ENCODE results near the gene ACBD4.

DNA sequence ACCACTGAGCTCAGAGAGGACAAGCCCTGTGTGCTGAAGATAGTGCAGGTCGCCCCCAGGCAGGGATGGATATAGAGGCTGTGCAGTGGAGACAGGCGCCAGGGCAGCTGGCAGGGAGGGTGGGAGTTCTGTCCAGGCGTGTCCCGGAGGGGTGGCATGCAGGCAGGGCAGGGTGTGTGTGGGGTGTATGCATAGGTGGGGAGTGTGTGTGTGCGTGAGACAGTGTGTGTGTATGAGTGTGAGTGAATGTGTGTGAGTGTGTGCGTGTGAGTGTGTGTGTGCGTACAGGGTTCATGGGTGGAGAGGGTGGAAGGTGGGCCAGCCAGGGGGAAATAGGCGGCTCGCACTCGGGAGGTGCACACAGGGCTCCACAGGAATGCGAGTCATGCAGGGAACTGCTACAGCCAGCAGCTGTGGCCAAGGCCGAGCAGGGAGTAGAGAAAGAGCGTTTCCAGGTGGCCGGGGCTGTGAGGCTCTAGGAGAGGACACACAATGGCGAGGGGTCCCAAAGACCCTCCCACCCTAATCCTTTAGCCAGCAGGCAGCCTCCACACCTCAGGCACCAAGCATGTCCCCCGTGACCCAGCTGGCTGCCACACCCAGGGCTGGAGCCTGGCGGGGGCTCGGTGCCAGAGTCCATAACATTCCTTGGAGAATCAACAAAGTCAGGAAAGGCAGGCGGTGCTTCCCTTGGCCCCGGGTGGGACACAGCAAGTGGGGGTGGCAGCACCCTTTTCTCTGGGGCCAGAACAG, 7.8 kb upstream of the ACBD4 start:
- no peak for TF ChIP-seq CTCF (IDR thresholded peaks at IDR 0.05)
- no peak for TF ChIP-seq POLR2A (IDR thresholded peaks at IDR 0.05)

Measured in tibial nerve (tissue), 3 donors.